ENCODE data around the gene EVA1B.

DNA sequence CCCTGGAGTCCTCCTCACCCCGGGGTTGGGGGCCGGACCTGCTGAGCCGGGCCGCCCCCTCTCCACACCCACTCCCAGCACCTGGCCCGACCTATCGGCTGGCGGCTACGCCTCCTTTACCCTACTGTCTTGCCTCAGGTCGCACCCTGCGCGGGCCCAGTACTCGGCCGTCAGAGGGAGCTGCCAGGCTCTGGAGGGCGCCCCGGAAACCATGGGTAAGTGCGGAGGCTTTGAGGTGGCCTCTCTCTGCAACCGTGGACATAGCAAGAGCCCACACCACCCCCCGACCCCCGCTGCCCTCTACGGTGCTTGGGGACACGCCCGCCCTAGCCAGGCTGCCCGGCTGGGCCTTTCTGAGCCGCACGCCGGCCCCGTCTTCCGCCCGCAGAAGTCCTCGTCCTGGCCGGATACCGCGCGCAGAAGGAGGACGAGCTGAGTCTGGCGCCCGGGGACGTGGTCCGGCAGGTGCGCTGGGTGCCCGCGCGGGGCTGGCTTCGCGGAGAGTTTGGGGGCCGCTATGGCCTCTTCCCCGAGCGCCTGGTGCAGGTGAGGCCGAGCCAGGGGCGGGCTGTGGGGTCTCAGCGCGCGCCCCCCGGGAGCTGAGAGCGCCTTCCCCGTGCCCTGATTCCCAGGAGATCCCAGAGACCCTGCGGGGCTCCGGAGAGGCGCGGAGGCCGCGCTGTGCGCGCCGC, 17.1 kb downstream of the EVA1B start, which contains the start of gene SH3D21:
- TF ChIP-seq ATF1 (CRISPR knock-in tag; IDR thresholded peaks at IDR 0.05), result no peak
- TF ChIP-seq, protein P1, sequence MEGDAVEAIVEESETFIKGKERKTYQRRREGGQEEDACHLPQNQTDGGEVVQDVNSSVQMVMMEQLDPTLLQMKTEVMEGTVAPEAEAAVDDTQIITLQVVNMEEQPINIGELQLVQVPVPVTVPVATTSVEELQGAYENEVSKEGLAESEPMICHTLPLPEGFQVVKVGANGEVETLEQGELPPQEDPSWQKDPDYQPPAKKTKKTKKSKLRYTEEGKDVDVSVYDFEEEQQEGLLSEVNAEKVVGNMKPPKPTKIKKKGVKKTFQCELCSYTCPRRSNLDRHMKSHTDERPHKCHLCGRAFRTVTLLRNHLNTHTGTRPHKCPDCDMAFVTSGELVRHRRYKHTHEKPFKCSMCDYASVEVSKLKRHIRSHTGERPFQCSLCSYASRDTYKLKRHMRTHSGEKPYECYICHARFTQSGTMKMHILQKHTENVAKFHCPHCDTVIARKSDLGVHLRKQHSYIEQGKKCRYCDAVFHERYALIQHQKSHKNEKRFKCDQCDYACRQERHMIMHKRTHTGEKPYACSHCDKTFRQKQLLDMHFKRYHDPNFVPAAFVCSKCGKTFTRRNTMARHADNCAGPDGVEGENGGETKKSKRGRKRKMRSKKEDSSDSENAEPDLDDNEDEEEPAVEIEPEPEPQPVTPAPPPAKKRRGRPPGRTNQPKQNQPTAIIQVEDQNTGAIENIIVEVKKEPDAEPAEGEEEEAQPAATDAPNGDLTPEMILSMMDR (IDR thresholded peaks at IDR 0.05), result no peak

Data from WTC11 (cell line).